GM23338 (cell line): ENCODE measurements around the gene CACNB1. TPM values are rescaled to one million over a fixed set of nuclear protein-coding genes. Genes with fewer than 3 reads are reported as not detected.

Experiments used
- ATAC-seq: fragments of 200-7000 bp; cut with Tn5 transposase; 3 replicates; pipeline ENCODE4 v1.9.1; 2020
- DNase-seq: peaks from one replicate; pipeline ENCODE4 v3.0.0-alpha.2; 2015; ENCODE audit warnings: low spot score
- H2AFZ ChIP-seq: fragments of 200-600 bp; sonication (generic); 2 replicates; pipeline ENCODE4 v1.8.0; 2016; ENCODE audit warnings: antibody characterized with exemption, mild to moderate bottlenecking, moderate library complexity
- H3F3A ChIP-seq: fragments of 200-600 bp; sonication (generic); replicated peaks from 2 replicates; pipeline ENCODE4 v1.8.0; 2017; ENCODE audit warnings: antibody characterized with exemption, mixed run types, low read depth
- H3K27ac ChIP-seq: fragments of 200-600 bp; sonication (generic); 2 replicates; pipeline ENCODE4 v1.6.1; 2016; ENCODE audit warnings: low read depth
- H3K27me3 ChIP-seq: fragments of 200-600 bp; sonication (generic); 2 replicates; pipeline ENCODE4 v1.8.0; 2016; ENCODE audit warnings: mild to moderate bottlenecking, mixed run types, moderate library complexity; ENCODE audit not compliant: insufficient read depth
- H3K36me3 ChIP-seq: fragments of 200-600 bp; sonication (generic); 2 replicates; pipeline ENCODE4 v1.8.0; 2016; ENCODE audit warnings: mild to moderate bottlenecking; ENCODE audit not compliant: insufficient read depth
- H3K4me1 ChIP-seq: fragments of 200-600 bp; sonication (generic); 2 replicates; pipeline ENCODE4 v1.8.0; 2016; ENCODE audit warnings: mild to moderate bottlenecking, moderate library complexity; ENCODE audit not compliant: insufficient read depth
- H3K4me2 ChIP-seq: fragments of 200-600 bp; sonication (generic); 2 replicates; pipeline ENCODE4 v1.7.1; 2017; ENCODE audit warnings: mixed run types
- H3K4me3 ChIP-seq: fragments of 200-600 bp; sonication (generic); 2 replicates; pipeline ENCODE4 v1.6.1; 2016; ENCODE audit warnings: mixed run types
- H3K79me2 ChIP-seq: fragments of 200-600 bp; sonication (generic); replicated peaks from 2 replicates; pipeline ENCODE4 v1.8.0; 2017; ENCODE audit warnings: mild to moderate bottlenecking; ENCODE audit not compliant: insufficient read depth
- H3K9me2 ChIP-seq: fragments of 200-600 bp; sonication (generic); 2 replicates; pipeline ENCODE4 v1.8.0; 2017; ENCODE audit not compliant: insufficient read depth
- H4K20me1 ChIP-seq: fragments of 200-600 bp; sonication (generic); replicated peaks from 2 replicates; pipeline ENCODE4 v1.8.0; 2017; ENCODE audit warnings: mild to moderate bottlenecking; ENCODE audit not compliant: insufficient read depth
- H3K27ac Mint-ChIP-seq: 2 replicates; pipeline ENCODE4 v1.8.0; 2020; ENCODE audit warnings: inconsistent platforms, mild to moderate bottlenecking, moderate library complexity, mixed read lengths
- H3K27me3 Mint-ChIP-seq: 3 replicates; pipeline ENCODE4 v1.8.0; 2022; ENCODE audit warnings: low read depth, mild to moderate bottlenecking, moderate library complexity, mixed read lengths, inconsistent platforms; ENCODE audit not compliant: insufficient read depth, poor library complexity
- H3K36me3 Mint-ChIP-seq: 3 replicates; pipeline ENCODE4 v1.8.0; 2021; ENCODE audit warnings: low read depth, mild to moderate bottlenecking, inconsistent platforms, moderate library complexity, mixed read lengths
- H3K4me1 Mint-ChIP-seq: 3 replicates; pipeline ENCODE4 v1.8.0; 2020; ENCODE audit warnings: mild to moderate bottlenecking, inconsistent platforms, mixed read lengths
- H3K4me3 Mint-ChIP-seq: 3 replicates; pipeline ENCODE4 v1.8.0; 2021; ENCODE audit warnings: moderate library complexity, mild to moderate bottlenecking, inconsistent platforms, mixed read lengths
- H3K9me3 Mint-ChIP-seq: 3 replicates; pipeline ENCODE4 v1.8.0; 2020; ENCODE audit warnings: moderate library complexity, mild to moderate bottlenecking, inconsistent platforms, mixed read lengths
- CTCF ChIP-seq, 2 experiments: fragments of 200-600 bp in 1 of 2; sonication (generic) in 1 of 2; conservative IDR thresholded peaks; 2 replicates each; pipeline versions ENCODE4 v1.5.1 to v1.6.1; 2016 to 2017; ENCODE audit warnings: antibody characterized with exemption in 2 of 2, low read depth in 2 of 2, mild to moderate bottlenecking in 2 of 2, moderate library complexity in 1 of 2
- ETS1 ChIP-seq: IDR thresholded peaks from 2 replicates; pipeline ENCODE4 v1.6.1; 2016; ENCODE audit warnings: antibody characterized with exemption
- EZH2 ChIP-seq: fragments of 200-600 bp; sonication (generic); IDR thresholded peaks from one replicate; pipeline ENCODE4 v1.8.0; 2017; ENCODE audit warnings: antibody characterized with exemption, mild to moderate bottlenecking, low read depth; ENCODE audit not compliant: unreplicated experiment
- EZH2phosphoT487 ChIP-seq: fragments of 200-600 bp; sonication (generic); IDR thresholded peaks from one replicate; pipeline ENCODE4 v1.8.1; 2018; ENCODE audit warnings: antibody characterized with exemption; ENCODE audit not compliant: unreplicated experiment
- NANOG ChIP-seq: IDR thresholded peaks from 2 replicates; pipeline ENCODE4 v1.6.1; 2016; ENCODE audit warnings: antibody characterized with exemption, borderline replicate concordance
- POLR2AphosphoS5 ChIP-seq: IDR thresholded peaks from 2 replicates; pipeline ENCODE4 v1.6.1; 2016; ENCODE audit warnings: antibody characterized with exemption, low read depth
- REST ChIP-seq: IDR thresholded peaks from one replicate; pipeline ENCODE4 v1.6.1; 2018; ENCODE audit warnings: antibody characterized with exemption; ENCODE audit not compliant: unreplicated experiment
- ZNF114 ChIP-seq: fragments of 250-450 bp; sonication (Bioruptor Pico); IDR thresholded peaks from 2 replicates; pipeline ENCODE4 v1.5.0; 2020; ENCODE audit warnings: mild to moderate bottlenecking, moderate library complexity
- polyA plus RNA-seq: library from polyadenylated mRNA; unstranded; fragments of >200 nt; fragmentation: Nextera tagmentation; extraction: Ambion mirVana; gene quantifications from 2 replicates; pipeline ENCODE4 v1.2.1, GENCODE V29; 2016
- total RNA-seq: library from RNA; depleted of rRNA; stranded (reverse); fragments of >200 nt; shearing (Covaris generic); gene quantifications from 2 replicates; pipeline ENCODE4 v1.2.3, GENCODE V29; 2014

CACNB1 gene
- total and polyA plus RNA-seq, 2 experiments from 2014 or later = 8.4 to 13.1 TPM

GRCh38 chr17:39231091-39231561 lies 33.7 kb upstream of the CACNB1 start (continued):
- TF ChIP-seq CTCF (conservative IDR thresholded peaks at IDR 0.05; ENCODE audit: low read depth in 2 of 2) = no peak
- no peak for TF ChIP-seq REST
- TF ChIP-seq ZNF114 (CRISPR knock-in tag) = no peak
- TF ChIP-seq NANOG = no peak
- TF ChIP-seq ETS1 = no peak
- TF ChIP-seq EZH2 = no peak

GRCh38 chr17:39230361-39230760 lies 32.9 kb upstream of the CACNB1 start:
- Histone ChIP-seq H3K27ac (no peak overlapping the region), H4K20me1 (no peaks in the 10 kb centered on the region), H3K9me2 (no peaks in the 10 kb centered on the region), H2AFZ (no peak overlapping the region), H3F3A (peaks cover 12% of the 10 kb centered on the region; the same call in 1 of the 2 replicates), H3K27me3 (peaks cover 9% of the 10 kb centered on the region), H3K4me2 (no peak overlapping the region), H3K4me1 (peaks cover 9% of the 10 kb centered on the region), H3K4me3 (no peak overlapping the region), H3K36me3 (no peaks in the 10 kb centered on the region), H3K79me2 (no peaks in the 10 kb centered on the region)
- no peak for ATAC-seq
- peaks cover 24% of the 10 kb centered on the region for H3K4me1 Mint-ChIP-seq
- no peak overlapping the region for H3K4me3 Mint-ChIP-seq
- no peak for DNase-seq
- H3K27me3 Mint-ChIP-seq = peaks cover 22% of the 10 kb centered on the region
- H3K36me3 Mint-ChIP-seq = no peaks in the 10 kb centered on the region
- H3K27ac Mint-ChIP-seq = no peak overlapping the region
- no peaks in the 10 kb centered on the region for H3K9me3 Mint-ChIP-seq
- TF ChIP-seq CTCF (conservative IDR thresholded peaks at IDR 0.05; ENCODE audit: low read depth in 2 of 2) = no peak
- no peak for TF ChIP-seq NANOG
- no peak for TF ChIP-seq ETS1
- TF ChIP-seq EZH2 = no peak
- TF ChIP-seq ZNF114 (CRISPR knock-in tag) = no peak
- TF ChIP-seq POLR2AphosphoS5 = no peak
- TF ChIP-seq EZH2phosphoT487 = no peak
